HG03103 (cell line): ENCODE results near the gene COA1.
"Not testable (repeated sequence)": the region's sequence is repeated elsewhere in the genome, so short reads cannot be mapped to it uniquely, and the experiment has no call there.

ENCODE experiments used
- ATAC-seq: cut with Tn5 transposase; IDR thresholded peaks from one replicate; pipeline ENCODE4 v1.9.1; 2021; ENCODE audit warnings: low read depth; ENCODE audit not compliant: unreplicated experiment

COA1 gene

DNA sequence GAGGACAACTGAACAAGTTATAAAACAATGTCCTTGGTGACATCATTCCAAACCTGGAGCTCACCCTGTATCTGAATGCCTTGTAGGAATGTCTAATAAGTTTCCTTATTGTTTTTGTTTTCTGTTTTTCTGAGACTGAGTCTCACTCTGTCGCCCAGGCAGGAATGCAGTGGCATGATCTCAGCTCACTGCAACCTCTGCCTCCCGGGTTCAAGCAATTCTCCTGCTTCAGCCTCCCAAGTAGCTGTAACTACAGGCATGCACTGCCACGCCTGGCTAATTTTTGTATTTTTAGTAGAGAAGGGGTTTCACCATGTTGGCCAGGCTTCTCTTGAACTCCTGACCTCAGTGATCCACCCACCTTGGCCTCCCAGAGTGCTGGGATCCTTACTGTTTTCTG is 2.2 kb upstream of the COA1 start:
- not testable (repeated sequence) for ATAC-seq

DNA sequence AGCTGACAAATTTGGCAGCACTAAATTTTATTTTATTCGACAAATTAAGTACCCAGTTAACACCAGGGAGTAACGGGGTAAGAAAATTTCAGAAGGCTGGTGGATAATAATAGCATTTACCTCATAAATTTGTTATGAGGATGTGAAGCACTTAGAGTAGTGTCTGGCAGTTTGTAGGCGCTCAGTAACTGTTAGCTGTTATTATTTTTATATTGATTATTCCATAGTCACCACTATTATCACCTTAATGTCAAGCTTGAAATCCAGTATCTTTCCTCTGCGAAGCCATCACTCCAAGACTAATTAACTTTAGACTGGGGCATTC is 563 bp upstream of the COA1 start:
- ATAC-seq = no peak

GRCh38 chr7:43727494-43727893 is 1.8 kb downstream of the COA1 start:
- ATAC-seq = no peak

DNA sequence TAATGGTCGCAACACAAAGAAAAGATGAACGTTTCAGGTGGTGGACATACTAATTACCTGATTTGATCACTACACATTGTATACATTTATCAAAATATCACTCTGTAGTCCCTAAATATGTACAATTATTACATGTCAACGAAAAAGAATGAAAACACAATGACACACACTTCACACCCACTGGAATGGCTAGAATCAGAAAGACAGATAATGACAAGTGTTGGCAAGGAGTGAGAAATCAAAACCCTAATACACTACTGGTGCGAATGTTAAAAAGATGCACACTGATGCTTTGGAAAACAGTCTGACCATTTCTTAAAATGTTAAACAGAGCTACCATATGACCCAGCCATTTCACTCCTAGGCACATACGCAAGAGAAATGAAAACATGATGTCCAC is 2.3 kb downstream of the COA1 start:
- ATAC-seq = no peak

DNA sequence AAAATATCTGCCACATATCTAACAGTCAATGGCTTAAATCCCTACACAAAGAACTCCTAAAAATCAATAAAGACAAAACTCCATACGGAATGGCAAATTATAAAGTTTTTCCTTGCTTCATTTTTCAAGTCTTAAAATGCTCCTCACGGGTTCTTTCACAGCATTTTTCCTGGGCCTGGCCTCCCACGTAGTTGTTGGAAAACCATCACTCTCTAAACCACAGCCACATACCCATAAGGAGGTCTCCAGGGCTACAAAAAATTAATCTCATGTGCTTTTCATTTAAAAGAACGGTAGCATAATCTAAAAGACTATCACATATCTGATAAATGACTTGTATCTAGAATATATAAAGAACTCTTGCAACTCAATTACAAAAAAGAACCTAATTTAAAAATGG is 2.9 kb downstream of the COA1 start:
- ATAC-seq = no peak

DNA sequence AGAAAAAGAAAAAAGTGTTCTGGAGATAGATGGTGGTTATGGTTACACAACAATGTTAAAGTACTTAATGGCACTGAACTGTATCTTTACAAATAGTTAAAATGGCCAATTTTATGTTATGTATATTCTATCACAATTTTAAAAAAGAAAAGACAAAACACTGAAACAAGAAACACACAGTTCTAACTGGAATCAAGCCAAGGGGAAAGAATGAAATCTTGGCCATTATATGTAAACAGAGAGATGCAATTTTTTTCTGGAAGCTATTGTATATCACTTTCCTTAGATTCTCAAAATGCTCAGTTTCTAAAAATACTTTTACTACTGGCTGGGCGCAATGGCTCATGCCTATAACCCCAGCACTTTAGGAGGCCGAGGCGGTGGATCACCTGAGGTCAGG is 4.1 kb downstream of the COA1 start:
- ATAC-seq = no peak

DNA sequence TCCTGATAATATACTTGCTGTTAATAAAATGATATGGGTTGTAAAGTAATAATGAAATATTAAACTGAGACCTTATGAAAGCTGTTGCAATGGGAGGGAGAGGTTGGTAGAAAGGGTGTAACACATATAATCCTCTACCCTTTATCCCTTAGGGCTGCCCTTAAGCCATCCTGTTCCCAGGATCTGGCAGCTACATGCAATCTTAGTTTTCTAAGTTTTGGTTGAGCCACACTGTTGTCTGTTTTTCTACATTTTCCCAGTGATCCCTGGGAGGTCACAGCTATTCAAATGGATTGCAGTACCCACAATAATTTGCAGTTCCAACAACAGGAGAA is 6.3 kb downstream of the COA1 start:
- ATAC-seq = no peak

DNA sequence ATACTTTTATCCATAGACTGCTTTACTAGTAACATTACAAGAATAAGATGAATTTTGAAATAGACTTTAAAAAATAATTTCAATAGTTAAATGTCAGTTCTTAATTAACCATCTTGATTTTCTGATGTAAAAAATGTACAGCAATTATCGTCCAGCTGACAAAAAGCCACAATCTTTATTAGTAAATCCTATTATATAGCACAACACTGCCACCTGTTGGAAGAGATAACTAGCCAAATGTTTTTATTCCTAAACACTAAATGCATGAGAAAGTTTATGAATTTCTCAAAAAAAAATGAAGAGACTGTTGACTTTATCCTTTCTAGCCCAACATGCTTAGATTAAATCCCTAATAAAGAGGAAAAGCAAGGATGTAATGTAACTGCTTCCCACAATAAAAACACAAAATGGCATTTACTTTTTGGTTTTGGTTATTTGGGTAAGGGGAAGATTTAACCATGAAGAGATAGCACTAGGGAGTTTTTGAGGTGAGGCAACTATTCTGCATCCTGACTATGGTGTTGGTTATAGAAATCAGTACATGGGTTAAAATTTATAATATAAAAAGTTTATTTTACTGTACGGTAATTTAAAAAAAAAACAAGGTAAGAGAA is 8.0 kb downstream of the COA1 start:
- ATAC-seq = no peak

DNA sequence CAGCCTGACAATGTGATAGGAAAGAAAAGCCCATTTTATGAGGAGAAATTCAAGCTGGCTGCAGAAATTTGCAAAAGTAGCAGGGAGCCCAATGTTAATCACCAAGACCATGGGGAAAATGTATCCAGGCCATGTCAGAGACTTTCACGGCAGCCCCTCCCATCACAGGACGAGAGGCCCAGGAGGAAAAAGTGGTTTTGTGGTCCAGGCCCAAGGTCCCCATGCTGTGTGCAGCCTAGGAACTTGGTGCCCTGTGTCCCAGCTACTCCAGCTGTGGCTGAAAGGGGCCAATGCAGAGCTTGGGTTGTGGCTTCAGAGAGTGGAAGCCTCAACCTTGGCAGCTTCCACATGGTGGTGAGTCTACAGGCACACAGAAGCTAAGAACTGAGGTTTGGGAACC is 12.7 kb downstream of the COA1 start:
- no peak for ATAC-seq

- ATAC-seq = not testable (repeated sequence)
Measured at GRCh38 chr7:43715966-43716365, 13.4 kb downstream of the COA1 start.

- no peak for ATAC-seq
Measured at GRCh38 chr7:43711503-43711902, 17.8 kb downstream of the COA1 start.

- not testable (repeated sequence) for ATAC-seq
Measured at GRCh38 chr7:43708055-43708454, 21.3 kb downstream of the COA1 start.

GRCh38 chr7:43703573-43703972 is 25.8 kb downstream of the COA1 start:
- ATAC-seq = no peak

DNA sequence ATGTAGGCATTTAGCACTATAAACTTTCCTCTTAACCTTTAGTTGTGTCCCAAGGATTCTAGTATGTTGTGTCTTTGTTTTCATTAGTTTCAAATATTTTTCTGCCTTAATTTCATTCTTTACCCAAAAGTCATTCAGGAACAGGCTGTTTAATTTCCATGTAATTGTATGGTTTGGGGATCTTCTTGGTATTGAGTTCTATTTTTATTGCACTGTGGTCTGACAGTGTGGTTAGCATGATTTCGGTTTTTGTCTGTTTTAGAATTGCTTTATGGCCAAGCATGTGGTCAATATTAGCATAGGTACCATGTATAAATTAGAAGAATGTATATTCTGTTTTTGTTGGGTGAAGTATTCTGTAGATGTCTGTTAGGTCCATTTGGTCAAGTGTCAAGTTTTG is 26.3 kb downstream of the COA1 start:
- ATAC-seq = no peak

DNA sequence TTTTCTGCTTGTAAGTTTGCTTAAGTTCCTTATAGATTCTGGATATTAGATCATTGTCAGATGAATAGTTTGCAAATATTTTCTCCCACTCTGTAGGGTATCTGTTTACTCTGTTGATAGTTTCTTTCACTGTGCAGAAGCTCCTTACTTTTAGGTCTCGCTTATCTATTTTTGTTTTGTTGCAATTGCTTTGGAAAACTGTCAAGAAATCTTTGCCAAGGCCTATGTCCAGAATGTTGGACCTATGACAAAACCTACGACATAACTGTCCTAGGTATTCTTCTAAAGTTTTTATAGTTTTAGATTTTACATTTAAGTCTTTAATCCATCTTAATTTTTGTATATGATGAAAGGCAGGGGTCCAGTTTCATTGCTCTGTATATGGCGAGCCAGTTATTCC is 27.4 kb downstream of the COA1 start:
- ATAC-seq = no peak

DNA sequence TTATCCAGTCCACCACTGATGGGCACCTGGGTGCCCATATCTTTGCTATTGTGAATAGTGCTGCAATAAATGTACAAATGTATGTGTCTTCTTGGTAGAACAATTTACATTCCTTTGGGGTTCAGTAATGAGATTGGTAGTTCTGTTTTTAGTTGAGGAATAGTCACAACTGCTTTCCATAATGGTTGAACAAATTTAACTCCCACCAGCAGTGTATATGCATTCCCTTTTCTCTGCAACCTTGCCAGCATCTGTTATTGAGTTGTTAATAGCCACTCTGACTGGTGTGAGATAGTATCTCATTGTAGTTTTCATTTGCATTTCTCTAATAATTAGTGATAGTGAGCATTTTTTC is 27.8 kb downstream of the COA1 start:
- ATAC-seq = no peak

DNA sequence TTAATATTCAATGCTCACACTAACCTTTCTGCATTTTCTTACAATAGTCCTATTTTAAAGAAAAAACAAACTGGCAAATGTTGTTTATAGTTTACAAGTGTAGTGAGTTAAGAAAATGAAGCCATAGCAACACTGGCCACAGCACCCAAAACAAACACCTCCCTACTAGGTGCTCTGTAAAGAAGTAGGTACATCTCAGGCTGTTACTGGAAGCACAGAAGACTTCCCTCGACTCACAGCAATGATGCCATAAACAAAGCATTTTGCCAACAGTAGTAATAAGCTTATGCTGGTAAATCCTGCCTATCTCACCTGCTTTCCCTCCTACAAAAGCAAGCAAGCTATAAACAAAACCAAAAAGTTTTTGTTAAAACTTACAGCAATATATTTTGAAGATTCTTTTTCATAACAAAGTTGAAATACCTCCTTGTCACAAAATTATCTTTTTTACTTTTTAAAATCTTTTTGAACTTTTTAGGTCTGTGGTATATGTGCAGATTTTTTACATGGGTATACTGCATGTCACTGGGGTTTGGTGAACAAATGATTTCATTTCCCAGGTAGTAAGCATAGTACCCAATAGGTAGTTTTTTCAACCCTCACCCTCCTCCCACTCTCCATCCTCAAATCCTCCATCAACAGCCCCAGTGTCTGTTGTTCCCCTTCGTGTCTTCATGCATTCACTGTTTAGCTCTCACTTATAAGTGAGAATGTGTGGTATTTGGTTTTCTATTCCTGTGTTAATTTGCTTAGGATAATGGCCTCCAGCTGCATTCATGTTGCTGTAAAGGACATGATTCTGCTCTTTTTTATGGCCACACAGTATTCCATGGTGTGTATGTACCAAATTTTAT is 28.4 kb downstream of the COA1 start:
- ATAC-seq = no peak

DNA sequence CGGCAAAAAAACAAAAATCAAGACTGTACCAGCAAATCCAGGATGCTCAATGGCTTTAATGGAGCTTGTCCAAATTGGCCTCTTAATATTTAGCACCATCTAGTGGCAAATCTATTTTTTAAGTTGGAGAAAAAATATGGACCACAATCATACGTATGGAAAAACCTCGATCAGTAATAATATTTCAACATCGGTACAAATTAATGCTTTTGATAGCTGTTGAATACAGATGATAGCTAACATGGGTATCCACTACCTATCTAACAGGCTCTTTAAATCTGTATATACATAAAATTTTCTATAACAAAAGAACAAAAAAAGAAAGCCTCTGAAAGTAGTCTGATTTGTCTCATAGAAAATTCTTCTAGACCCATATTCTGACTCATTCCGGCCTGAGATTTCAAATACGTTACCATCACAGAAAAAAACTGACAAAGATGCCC is 29.2 kb downstream of the COA1 start:
- no peak for ATAC-seq

DNA sequence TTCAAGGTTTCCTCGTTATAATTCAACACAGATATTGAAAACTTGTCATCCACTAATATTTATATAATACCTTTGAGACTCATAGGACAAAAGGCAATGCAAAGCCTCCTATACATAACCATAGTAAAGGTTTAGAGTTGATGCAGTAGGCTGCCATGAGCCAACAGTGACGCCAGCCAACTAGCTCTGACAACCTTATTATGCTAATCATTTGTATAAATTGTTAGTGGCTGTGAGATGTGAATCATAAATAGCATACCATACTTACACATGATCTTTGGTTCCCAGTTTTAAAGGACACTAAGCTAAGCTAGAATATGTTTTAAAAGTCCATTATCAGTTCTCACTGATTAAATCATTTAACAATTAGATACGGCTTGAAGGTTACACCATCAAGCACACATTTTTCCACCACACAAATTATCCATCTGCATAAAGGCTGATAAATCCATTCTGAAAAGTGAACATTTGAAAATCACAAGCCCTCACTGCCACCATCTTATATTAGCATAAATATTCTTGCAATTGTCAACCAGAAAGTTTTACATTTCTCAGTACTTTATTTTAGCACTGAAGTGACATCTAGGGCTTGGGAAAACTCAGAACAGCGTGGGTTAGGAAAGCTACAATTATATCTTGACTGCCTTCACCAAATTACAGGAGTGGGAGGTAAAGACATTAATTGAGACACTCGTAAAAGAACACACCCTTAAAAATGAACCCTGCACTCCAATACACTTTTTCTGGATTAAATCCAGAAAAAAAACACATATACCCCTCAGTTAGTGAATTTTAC is 30.7 kb downstream of the COA1 start:
- ATAC-seq = no peak

GRCh38 chr7:43697690-43698089 is 31.6 kb downstream of the COA1 start:
- ATAC-seq = no peak

- ATAC-seq = no peak
Measured at GRCh38 chr7:43695365-43695764, 34.0 kb downstream of the COA1 start.

DNA sequence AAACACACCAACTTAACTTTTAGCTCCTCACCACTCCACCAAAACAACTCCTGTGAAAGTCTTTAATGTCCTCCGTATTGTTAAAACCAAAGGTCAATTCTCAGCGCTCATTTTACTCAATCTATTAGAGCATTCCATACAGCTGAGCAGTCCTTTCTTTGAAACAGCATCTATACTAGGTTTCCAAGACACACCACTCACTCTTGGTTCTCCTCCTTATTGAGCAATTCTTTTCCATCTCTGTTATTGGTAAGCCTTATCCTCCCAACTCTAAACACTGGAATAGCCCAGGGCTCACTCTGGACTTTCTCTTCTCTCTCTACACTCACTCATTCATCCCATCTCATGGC is 34.9 kb downstream of the COA1 start:
- no peak for ATAC-seq
